Activated CD8-positive, alpha-beta memory T cell treated with anti-CD3 and anti-CD28 coated beads for 1 hour (primary cell): ENCODE data around the gene PPIP5K2.
"Not testable (repeated sequence)": the region's sequence is repeated elsewhere in the genome, so short reads cannot be mapped to it uniquely, and the experiment has no call there.

Experiments
- DNase-seq, 2 donors: peaks; one replicate each; pipeline ENCODE4 v3.0.0-alpha.2; 2020; ENCODE audit warnings: low read depth in 1 of 2; ENCODE audit errors: extremely low read depth in 1 of 2

PPIP5K2 gene

DNA sequence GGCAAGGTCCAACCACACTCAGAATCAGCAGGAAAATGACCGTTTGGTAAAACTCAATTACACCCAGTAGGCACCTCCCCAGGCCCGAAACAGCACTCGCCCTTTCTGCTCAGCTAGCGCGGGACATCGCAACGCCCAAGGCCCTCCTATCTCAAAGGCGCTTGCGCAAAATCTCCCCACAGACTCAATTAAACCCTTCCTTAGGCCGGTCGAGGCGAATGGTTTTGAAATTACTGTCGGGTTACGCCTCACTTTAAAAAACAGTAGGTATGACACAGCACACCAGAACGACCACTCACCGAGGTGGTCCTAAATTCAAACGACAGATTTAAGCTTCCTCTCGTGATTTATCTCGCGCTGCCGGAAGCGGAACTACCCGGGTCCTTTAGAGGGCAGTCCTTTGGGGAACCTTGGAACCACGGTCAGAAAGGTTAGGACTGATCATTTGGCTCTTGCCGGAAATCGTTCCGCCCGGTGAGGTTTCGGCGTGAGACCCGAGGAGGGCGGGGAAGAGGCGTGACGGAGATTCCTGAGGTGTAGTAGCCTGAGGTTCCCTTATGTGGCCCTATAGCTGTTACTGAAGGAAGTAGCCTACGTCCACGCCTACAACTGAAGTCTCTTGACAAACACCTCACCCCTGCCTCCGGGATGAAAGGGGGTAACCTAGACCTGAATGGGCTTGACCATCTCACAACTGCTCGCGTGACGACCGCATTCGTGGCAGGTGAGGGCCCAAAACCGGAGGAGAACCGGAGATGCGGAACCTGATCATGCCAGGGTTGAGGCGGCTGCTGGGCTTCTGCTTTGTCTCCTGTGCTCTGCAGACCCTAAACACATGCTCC, at the start of gene PPIP5K2, which contains the start of gene GIN1:
Gene PPIP5K2, plus strand, starts transcription at position 537 of the 842 bp plus-strand sequence. CDS start 9,289 bp downstream, outside the sequence.
Gene GIN1, minus strand, starts transcription at position 374 of the 842 bp plus-strand sequence. CDS start 11,431 bp downstream, outside the sequence.
- peak; percentile 92 for DNase-seq

DNA sequence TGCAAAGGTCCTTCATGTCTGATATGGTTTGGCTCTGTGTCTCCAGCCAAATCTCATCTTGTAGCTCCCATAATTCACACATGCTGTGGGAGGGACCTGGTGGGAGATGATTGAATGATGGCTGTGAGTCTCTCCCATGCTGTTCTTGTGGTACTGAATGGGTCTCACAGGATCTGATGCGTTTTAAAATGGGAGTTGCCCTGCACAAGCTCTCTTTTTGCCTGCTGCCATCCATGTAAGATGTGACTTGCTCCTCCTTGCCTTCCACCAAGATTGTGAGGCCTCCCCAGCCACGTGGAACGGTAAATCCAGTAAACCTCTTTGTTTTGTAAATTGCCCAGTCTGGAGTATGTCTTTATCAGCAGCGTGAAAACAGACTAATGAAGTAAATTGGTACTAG, 46.6 kb upstream of the PPIP5K2 start:
- not testable (repeated sequence) for DNase-seq

GRCh38 chr5:103075442-103075841, 44.7 kb upstream of the PPIP5K2 start:
- DNase-seq = no peak

GRCh38 chr5:103079796-103080195, 40.3 kb upstream of the PPIP5K2 start:
- DNase-seq = no peak

DNA sequence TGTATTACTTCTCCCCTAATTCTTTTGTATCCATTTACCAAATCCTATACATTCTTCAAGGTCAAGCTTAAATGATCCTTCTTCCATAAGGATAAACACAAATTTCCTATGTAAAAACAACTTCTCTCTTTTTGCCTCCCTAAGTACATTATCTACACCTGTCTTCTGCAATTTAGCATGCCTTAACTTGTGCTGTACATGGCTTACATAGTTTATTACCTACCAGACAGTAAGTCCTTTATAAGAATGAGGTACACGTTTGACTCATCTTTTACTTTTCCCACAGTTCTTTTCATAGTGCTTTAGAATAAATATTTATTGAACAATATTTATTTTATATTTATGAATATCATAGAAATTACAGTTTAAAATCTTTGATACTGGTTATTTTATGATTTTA, 33.6 kb upstream of the PPIP5K2 start:
- no peak for DNase-seq

DNA sequence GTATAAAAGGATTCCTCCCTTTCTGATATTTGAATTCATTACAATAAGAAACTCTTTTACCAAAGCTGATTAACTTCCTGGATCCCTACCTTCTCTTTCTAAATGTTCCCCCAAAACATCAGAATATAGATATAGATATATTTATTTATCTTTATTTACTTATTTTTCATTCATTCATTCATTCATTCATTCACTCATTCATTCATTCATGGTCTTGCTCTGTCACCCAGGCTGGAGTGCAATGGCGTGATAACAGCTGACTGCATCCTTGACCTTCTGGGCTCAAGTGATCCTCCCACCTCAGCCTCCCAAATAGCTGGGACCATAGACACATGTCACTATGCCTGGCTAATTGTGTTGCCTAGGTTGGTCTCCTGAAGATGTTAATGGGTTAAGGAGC, 30.8 kb upstream of the PPIP5K2 start:
- DNase-seq = no peak

DNA sequence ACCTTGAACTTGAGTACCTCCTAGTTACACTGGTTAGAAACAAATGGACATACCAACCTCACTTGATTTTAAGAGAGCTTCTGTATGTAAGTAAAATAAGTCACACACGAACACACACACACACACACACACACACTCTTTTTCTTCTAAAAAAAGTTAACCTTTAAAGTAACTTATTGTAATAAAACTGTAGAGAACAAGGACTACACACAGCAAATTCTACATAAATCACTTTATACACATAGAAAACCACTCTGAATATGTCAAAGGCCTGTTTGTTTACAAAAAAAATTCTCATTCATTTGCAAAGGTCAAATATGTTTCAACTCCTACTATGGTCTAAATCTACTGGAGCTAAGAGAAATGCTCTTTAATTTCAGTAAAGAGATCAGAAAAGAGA, 29.3 kb upstream of the PPIP5K2 start:
- DNase-seq = no peak

DNA sequence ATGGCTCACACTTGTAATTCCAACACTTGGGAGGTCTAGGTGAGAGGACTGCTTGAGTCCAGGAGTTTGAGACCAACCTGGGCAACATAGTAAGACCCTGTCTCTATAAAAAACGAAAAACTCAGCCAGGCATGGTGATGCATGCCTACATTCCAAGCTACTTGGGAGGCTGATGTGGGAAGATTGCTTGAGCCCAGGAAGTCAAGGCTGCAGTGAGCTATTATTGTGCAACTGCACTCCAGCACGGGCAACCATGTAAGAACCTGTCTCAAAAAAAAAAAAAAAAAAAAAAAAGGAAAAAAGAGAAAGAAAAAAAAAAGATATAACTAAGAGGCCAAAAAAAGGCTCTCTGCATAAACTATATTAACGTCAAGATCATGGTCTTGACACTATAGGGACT, 27.4 kb upstream of the PPIP5K2 start:
- no peak for DNase-seq

- DNase-seq = no peak
Observed at GRCh38 chr5:103093727-103094126, 26.4 kb upstream of the PPIP5K2 start.

DNA sequence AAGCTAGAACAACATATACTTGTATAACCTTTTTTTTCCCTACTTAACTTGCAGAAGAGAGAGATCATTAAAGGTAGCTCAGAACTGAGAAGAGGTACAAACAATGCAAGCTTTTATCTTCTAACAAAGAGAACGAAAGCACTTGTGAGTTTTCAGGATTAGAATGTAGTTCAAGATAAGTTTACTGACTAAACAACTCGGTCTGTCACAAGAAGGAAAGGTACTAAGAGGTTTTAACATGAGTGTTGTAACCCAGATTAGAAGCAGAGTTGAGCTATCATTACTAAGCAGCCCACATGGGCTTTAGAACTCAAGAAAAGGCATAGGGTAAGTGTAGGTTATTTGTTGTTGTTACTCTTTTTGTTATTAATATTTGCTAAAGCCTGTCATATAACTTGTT, 25.4 kb upstream of the PPIP5K2 start:
- no peak for DNase-seq

DNA sequence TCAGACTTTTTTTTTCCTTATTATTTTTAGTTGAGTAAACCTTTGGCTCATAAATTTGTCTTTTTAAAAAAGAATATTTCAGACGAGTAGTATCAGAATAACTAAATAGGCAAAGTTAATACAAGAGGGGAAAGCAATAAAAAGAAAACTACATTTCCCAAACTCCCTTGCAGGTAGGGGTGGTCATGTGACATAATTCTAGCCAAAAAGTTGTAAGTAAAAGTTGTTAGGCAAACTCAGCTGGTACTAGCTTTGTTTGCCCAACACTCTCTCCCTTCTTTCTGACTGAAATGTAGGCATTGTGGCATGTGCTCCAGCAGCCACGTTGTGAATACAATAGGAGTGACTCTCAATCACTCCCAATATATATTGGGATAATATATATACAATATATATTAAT, 21.1 kb upstream of the PPIP5K2 start:
- no peak for DNase-seq

GRCh38 chr5:103101079-103101750, 18.9 kb upstream of the PPIP5K2 start:
- DNase-seq = no peak

DNA sequence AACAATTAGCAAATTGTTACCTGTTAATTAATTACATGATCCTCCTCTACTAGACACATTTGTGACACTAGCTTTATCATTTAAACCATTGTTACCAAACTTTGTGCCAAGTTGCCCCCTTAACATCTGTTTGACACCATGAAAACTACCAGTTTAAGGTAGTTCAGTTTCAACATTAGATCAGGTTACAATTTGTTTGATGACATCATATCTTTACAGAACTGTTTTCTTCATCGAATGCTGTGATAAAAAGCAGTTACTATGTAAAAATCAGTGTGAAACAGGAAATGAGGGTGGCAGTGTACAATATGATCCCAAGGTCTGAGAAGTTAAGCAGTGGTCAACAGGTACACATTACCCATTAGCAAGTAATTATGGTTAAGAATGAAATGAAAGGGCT, 17.9 kb upstream of the PPIP5K2 start:
- DNase-seq = no peak

DNA sequence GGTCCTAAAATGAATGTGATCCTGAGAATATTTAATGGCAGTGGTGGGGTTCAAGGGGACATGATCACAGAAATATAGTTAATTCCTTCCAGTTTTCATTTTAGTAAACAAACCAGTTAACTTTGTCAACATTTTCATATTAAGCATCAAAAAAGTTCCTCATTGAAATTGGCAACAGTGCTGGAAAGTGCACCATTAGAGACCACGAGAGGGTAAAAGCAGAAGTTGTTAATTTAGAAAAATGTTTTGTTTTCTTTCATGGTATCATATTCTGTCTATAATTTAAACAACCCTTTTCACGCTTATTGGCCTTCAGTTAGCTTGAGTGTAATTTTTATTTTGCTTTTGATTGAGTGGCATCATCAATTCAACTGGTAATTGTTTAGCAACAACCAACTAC, 12.0 kb upstream of the PPIP5K2 start:
- DNase-seq = no peak

- DNase-seq = no peak
Observed at GRCh38 chr5:103109277-103109676, 10.8 kb upstream of the PPIP5K2 start.

DNA sequence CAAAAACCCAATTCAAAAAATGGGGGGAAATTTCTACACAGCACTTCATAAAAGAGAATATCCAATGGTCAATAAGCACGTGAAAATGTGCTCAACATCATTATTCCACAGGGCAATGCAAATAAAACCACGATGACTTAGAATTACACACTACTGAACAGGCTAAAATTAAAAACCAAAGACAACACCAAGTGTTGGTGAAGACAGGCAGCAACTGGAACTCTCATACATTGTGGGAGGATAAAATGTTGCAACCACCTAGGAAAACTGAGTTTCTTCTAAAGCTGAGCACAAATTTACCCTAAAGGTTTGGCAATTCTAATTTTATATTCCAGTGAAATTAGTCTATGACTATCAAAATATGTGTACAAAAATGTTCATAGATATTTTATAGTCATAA, 9.7 kb upstream of the PPIP5K2 start:
- DNase-seq = no peak

- DNase-seq = no peak
Observed at GRCh38 chr5:103111468-103111867, 8.6 kb upstream of the PPIP5K2 start.

DNA sequence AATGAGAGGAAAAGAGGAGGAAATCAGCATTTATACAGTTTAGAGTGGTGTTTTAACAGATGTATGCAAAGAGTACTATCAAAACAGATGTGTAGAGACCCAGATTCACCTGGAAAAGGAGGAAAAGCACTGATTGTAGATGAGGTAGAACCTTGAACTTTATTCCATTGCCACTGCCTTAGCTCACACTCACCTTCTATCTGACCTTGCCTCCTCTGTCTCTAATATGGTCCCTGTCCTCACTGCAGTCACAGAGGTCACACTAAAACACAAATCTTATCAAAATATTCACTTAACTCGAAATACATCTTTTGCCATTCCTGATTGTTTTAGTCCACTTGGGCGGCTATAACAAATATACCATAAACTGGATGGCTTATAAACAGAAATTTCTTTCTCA, 7.2 kb upstream of the PPIP5K2 start:
- no peak for DNase-seq

- no peak for DNase-seq
Observed at GRCh38 chr5:103114440-103114839, 5.7 kb upstream of the PPIP5K2 start.

GRCh38 chr5:103117471-103117991, 2.6 kb upstream of the PPIP5K2 start:
- DNase-seq = no peak

- DNase-seq = no peak
Observed at GRCh38 chr5:103119070-103119764, 884 bp upstream of the PPIP5K2 start.
